ENCODE data around the gene CCDC120.

Gene CCDC120

DNA sequence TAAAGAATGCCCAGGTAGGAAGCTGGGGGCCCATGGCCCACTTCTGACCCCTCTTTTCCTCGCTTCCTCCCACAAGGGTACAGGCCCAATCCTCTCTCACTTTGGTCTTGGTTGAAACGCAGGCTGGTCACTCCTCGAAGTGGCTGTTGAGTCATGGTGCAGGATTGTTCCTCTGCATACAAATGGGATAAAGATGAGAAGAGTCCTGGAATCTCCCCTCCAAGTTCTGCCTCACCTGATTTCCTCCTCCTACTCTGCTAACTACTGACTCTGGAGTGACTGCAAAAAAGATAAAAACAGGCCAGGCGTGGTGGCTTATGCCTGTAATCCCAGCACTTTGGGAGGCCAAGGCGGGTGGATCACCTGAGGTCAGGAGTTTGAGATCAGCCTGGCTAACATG, 19.1 kb downstream of the CCDC120 start:
- no peak overlapping the region for H3K4me3 ChIP-seq (ENCODE audit: low read depth, low read length)
- DNase-seq (ENCODE audit: low read depth), result no peak
- TF ChIP-seq, protein P1, sequence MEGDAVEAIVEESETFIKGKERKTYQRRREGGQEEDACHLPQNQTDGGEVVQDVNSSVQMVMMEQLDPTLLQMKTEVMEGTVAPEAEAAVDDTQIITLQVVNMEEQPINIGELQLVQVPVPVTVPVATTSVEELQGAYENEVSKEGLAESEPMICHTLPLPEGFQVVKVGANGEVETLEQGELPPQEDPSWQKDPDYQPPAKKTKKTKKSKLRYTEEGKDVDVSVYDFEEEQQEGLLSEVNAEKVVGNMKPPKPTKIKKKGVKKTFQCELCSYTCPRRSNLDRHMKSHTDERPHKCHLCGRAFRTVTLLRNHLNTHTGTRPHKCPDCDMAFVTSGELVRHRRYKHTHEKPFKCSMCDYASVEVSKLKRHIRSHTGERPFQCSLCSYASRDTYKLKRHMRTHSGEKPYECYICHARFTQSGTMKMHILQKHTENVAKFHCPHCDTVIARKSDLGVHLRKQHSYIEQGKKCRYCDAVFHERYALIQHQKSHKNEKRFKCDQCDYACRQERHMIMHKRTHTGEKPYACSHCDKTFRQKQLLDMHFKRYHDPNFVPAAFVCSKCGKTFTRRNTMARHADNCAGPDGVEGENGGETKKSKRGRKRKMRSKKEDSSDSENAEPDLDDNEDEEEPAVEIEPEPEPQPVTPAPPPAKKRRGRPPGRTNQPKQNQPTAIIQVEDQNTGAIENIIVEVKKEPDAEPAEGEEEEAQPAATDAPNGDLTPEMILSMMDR (IDR thresholded peaks at IDR 0.05; ENCODE audit: control insufficient read depth, extremely low read depth, insufficient read depth), result no peak

DNA sequence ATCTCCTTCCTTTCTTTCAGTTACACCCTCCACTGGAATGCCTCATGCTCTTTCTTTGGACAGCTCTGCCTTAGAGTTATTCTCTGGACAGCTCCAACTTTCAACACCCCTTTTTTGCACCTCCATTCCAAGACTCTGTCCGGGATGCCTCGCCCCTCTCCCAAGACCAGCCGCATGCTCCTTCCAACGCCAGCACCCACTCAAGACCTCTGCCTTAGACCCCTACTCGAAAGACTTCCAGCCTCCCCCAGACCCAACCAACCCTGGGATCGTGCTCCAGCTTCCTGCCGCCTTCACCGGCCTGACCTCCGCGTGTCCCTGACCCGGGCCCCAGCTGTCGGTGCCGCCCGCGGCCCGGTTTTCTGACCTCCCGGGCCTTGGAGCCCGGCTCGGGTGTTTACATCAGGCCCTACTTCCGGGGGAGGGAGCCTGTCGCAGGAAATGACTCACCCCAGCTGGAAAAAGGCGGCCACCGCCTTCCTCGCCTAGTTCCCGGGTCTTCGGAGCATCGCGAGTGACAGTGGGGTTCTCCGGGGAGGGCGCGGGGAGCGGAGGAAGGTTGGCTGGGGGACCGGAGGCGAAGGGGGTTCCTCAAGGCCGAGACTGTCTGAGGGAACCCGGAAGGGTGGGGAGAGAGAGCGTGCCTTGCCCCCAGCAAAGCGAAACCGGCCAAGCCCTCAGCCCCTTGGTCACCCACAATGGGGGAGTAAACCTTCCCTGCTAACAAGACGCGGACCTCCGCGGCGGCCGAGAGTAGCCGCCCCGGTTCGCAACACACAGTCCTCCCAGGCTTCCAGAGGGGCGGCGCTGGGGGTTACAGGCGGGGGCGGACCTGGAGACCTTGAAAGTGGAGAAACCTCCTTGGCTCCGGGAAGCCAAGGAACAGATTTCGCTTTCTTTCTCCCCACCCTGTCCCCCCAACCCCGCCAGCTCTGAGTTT, 21.0 kb downstream of the CCDC120 start, which contains the start of gene WDR45:
WDR45 (minus strand) TSS at position 399 of the 940 bp plus-strand sequence. CDS start 1,792 bp downstream, outside the sequence.
- DNase-seq (ENCODE audit: low read depth), result no peak
- TF ChIP-seq, protein P1 (IDR thresholded peaks at IDR 0.05; ENCODE audit: control insufficient read depth, extremely low read depth, insufficient read depth), result no peak

DNA sequence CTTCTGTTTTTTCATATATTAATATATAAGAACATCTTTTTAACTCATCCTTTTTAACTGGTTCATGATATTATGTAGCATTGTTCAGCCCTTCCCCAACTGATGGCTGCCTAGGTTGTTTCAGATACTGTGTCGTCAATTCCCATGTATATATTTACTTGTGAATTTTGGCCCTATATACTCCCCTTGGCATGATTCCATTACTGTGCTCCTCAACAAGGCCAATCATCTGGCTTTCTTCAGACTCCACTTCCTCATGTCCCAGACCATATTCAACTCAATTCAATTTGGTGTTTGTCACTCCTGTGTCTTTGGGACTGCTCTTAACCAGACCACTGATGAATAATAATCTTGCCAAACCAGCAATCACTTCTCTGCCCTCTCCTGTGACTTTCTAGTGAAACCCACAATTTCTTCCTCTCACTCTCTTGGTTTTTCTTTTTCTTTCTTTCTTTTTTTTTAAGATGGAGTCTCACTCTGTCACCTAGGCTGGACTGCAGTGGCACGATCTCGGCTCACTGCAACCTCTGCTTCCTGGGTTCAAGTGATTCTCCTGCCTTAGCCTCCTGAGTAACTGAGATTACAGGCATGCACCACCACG, 23.6 kb downstream of the CCDC120 start:
- DNase-seq (ENCODE audit: low read depth), result no peak
- no peak overlapping the region for H3K4me3 ChIP-seq (ENCODE audit: low read depth, low read length)
- TF ChIP-seq, protein P1 (IDR thresholded peaks at IDR 0.05; ENCODE audit: control insufficient read depth, extremely low read depth, insufficient read depth), result no peak

More for the DNA sequence above, 21.0 kb downstream of the CCDC120 start, which contains the start of gene WDR45:
- H3K4me3 ChIP-seq (ENCODE audit: low read depth, low read length), result peak within 1 kb of the TSS; percentile 71

DNA sequence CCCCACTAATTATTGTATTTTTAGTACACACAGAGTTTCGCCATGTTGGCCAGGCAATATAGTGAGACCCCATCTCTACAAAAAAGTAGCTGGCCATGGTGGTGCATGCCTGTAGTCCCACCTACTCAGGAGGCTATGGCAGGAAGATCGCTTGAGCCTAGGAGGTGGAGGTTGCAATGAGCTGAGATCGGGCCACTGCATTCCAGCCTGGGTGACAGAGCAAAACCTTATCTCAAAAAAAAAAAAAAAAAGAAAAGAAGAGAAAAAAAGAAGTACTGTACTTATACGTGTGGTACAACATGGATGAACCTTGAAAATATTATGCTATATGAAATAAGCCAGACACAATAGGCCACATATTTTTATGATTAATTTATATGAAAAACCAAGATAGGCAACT, 30.8 kb downstream of the CCDC120 start:
- TF ChIP-seq, protein P1 (IDR thresholded peaks at IDR 0.05; ENCODE audit: control insufficient read depth, extremely low read depth, insufficient read depth), result no peak
- no peak overlapping the region for H3K4me3 ChIP-seq (ENCODE audit: low read depth, low read length)
- no peak for DNase-seq (ENCODE audit: low read depth)

DNA sequence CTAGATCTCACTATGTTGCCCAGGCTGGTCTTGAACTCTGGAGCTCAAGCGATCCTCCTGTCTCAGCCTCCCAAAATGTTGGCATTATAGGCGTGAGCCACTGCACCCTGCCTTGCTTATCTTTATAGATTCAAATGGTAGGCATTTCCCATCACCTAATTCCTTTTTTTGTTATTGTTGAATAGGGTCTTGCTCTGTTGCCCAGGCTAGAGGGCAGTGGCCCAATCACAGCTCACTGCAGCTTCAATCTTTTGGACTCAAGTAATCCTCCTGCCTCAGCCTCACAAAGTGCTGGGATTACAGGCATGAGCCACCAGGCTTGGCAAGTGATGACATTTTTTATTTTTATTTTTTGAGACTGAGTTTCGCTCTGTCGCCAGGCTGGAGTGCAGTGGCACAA, 37.6 kb downstream of the CCDC120 start:
- DNase-seq (ENCODE audit: low read depth), result no peak
- TF ChIP-seq, protein P1 (IDR thresholded peaks at IDR 0.05; ENCODE audit: control insufficient read depth, extremely low read depth, insufficient read depth), result no peak
- no peak overlapping the region for H3K4me3 ChIP-seq (ENCODE audit: low read depth, low read length)

GRCh38 chrX:49100704-49101628, 42.2 kb downstream of the CCDC120 start:
- peak overlapping the region; percentile 65 for H3K4me3 ChIP-seq (ENCODE audit: low read depth, low read length)
- TF ChIP-seq, protein P1 (IDR thresholded peaks at IDR 0.05; ENCODE audit: control insufficient read depth, extremely low read depth, insufficient read depth), result no peak
- DNase-seq (ENCODE audit: low read depth), result peak; percentile 78
